Astrocyte (in vitro differentiated cells and primary cell): ENCODE data around the gene DRG2. TPM values are rescaled to one million over a fixed set of nuclear protein-coding genes. Genes with fewer than 3 reads are reported as not detected.

Source experiments
- DNase-seq: peaks from one replicate; pipeline ENCODE4 v3.0.0-alpha.2; 2010; ENCODE audit warnings: low read depth
- FAIRE-seq: peaks from 2 replicates; lab custom pipeline; 2011; peaks lifted over from hg19 to GRCh38; lab: Jason Lieb, UNC
- H2AFZ ChIP-seq: 2 replicates; pipeline ENCODE4 v1.6.0; 2012; ENCODE audit warnings: low read depth, low read length, inconsistent platforms
- H3K27ac ChIP-seq: 2 replicates; pipeline ENCODE4 v1.5.1; 2011; ENCODE audit warnings: low read depth, low read length, inconsistent platforms
- H3K27me3 ChIP-seq: 2 replicates; pipeline ENCODE4 v1.6.0; 2011; ENCODE audit warnings: low read length, inconsistent platforms; ENCODE audit not compliant: insufficient read depth
- H3K36me3 ChIP-seq: 2 replicates; pipeline ENCODE4 v1.5.1; 2011; ENCODE audit warnings: low read length, inconsistent platforms; ENCODE audit not compliant: insufficient read depth
- H3K4me1 ChIP-seq: 2 replicates; pipeline ENCODE4 v1.5.1; 2011; ENCODE audit warnings: low read length, inconsistent platforms; ENCODE audit not compliant: insufficient read depth
- H3K4me2 ChIP-seq: 2 replicates; pipeline ENCODE4 v1.6.0; 2012; ENCODE audit warnings: low read length, inconsistent platforms
- H3K4me3 ChIP-seq: 2 replicates; pipeline ENCODE4 v1.5.1; 2011; ENCODE audit warnings: low read depth, mild to moderate bottlenecking, low read length, inconsistent platforms; ENCODE audit not compliant: insufficient read depth
- H3K79me2 ChIP-seq: 2 replicates; pipeline ENCODE4 v1.6.0; 2012; ENCODE audit warnings: mild to moderate bottlenecking, low read length, inconsistent platforms; ENCODE audit not compliant: insufficient read depth
- H3K9ac ChIP-seq: 2 replicates; pipeline ENCODE4 v1.6.0; 2012; ENCODE audit warnings: mild to moderate bottlenecking, low read length, inconsistent platforms
- H3K9me3 ChIP-seq: 2 replicates; pipeline ENCODE4 v1.5.1; 2012; ENCODE audit warnings: low read depth, mild to moderate bottlenecking, low read length, inconsistent platforms; ENCODE audit not compliant: insufficient read depth
- H4K20me1 ChIP-seq: 2 replicates; pipeline ENCODE4 v1.6.0; 2012; ENCODE audit warnings: low read length, inconsistent platforms; ENCODE audit not compliant: insufficient read depth
- H3K27ac Mint-ChIP-seq: one replicate; pipeline ENCODE4 v1.8.0; 2021; ENCODE audit warnings: mild to moderate bottlenecking, mixed read lengths; ENCODE audit not compliant: unreplicated experiment
- H3K27me3 Mint-ChIP-seq: one replicate; pipeline ENCODE4 v1.8.0; 2021; ENCODE audit warnings: low read depth, mixed read lengths; ENCODE audit not compliant: unreplicated experiment
- H3K36me3 Mint-ChIP-seq: one replicate; pipeline ENCODE4 v1.8.0; 2021; ENCODE audit warnings: low read depth, mixed read lengths; ENCODE audit not compliant: unreplicated experiment
- H3K4me1 Mint-ChIP-seq: one replicate; pipeline ENCODE4 v1.8.0; 2021; ENCODE audit warnings: low read depth, mixed read lengths; ENCODE audit not compliant: unreplicated experiment
- H3K4me3 Mint-ChIP-seq: one replicate; pipeline ENCODE4 v1.8.0; 2021; ENCODE audit warnings: mild to moderate bottlenecking, moderate library complexity, mixed read lengths; ENCODE audit not compliant: unreplicated experiment
- H3K9me3 Mint-ChIP-seq: one replicate; pipeline ENCODE4 v1.8.0; 2021; ENCODE audit warnings: mild to moderate bottlenecking, mixed read lengths; ENCODE audit not compliant: unreplicated experiment
- CTCF ChIP-seq: IDR thresholded peaks from 2 replicates; pipeline ENCODE4 v1.5.1; 2011; ENCODE audit warnings: low read depth, mild to moderate bottlenecking, inconsistent platforms, low read length, moderate library complexity; ENCODE audit not compliant: insufficient read depth
- EZH2 ChIP-seq: IDR thresholded peaks from 2 replicates; pipeline ENCODE4 v1.6.1; 2012; ENCODE audit warnings: mild to moderate bottlenecking, low read length, inconsistent platforms; ENCODE audit not compliant: insufficient read depth
- total RNA-seq: library from RNA; stranded (reverse); gene quantifications from 2 replicates; pipeline ENCODE4 v1.2.1, GENCODE V29; 2021

Gene DRG2
- total RNA-seq, 1 donor from 2014 or later = 35.0 TPM

GRCh38 chr17:18156171-18156975 lies 68.6 kb downstream of the DRG2 start:
- TF ChIP-seq EZH2 (no peak), CTCF (no peak)
- no peak overlapping the region for H3K27ac Mint-ChIP-seq
- no peak overlapping the region for H3K9ac ChIP-seq

GRCh38 chr17:18156976-18157280 lies 69.2 kb downstream of the DRG2 start:
- no peak overlapping the region for H3K27ac Mint-ChIP-seq
- H3K4me1 Mint-ChIP-seq = peaks cover 10% of the 10 kb centered on the region
- H3K27me3 Mint-ChIP-seq = peaks cover 21% of the 10 kb centered on the region

More at GRCh38 chr17:18156171-18156975, 68.6 kb downstream of the DRG2 start:
- Histone ChIP-seq H3K79me2 (no peaks in the 10 kb centered on the region), H3K4me2 (no peak overlapping the region), H3K27ac (no peak overlapping the region), H3K27me3 (no peaks in the 10 kb centered on the region), H2AFZ (no peak overlapping the region), H4K20me1 (no peaks in the 10 kb centered on the region), H3K36me3 (no peaks in the 10 kb centered on the region), H3K4me1 (peaks cover 13% of the 10 kb centered on the region), H3K4me3 (no peak overlapping the region), H3K9me3 (peaks cover 3% of the 10 kb centered on the region)
- H3K4me1 Mint-ChIP-seq = peaks cover 5% of the 10 kb centered on the region
- no peaks in the 10 kb centered on the region for H3K36me3 Mint-ChIP-seq
- no peaks in the 10 kb centered on the region for H3K9me3 Mint-ChIP-seq
- H3K27me3 Mint-ChIP-seq = peaks cover 19% of the 10 kb centered on the region
- DNase-seq = no peak
- no peak overlapping the region for H3K4me3 Mint-ChIP-seq
- no peak for FAIRE-seq

More at GRCh38 chr17:18156976-18157280, 69.2 kb downstream of the DRG2 start:
- FAIRE-seq (no peak), DNase-seq (no peak)
- H3K4me2 ChIP-seq = no peak overlapping the region
- no peaks in the 10 kb centered on the region for H4K20me1 ChIP-seq
- no peak overlapping the region for H2AFZ ChIP-seq
- H3K4me3 ChIP-seq = no peak overlapping the region
- TF ChIP-seq EZH2 (no peak), CTCF (no peak)
- H3K79me2 ChIP-seq = no peaks in the 10 kb centered on the region
- H3K27ac ChIP-seq = no peak overlapping the region
- Mint-ChIP-seq H3K9me3 (no peaks in the 10 kb centered on the region), H3K4me3 (no peak overlapping the region), H3K36me3 (no peaks in the 10 kb centered on the region)
- H3K4me1 ChIP-seq = peaks cover 13% of the 10 kb centered on the region
- peaks cover 3% of the 10 kb centered on the region for H3K9me3 ChIP-seq
- no peaks in the 10 kb centered on the region for H3K36me3 ChIP-seq
- H3K27me3 ChIP-seq = no peaks in the 10 kb centered on the region
- no peak overlapping the region for H3K9ac ChIP-seq

Other genes starting within 250 kb of the DRG2 start
- 50.3 and 54.4 TPM in 2 replicates for gene TOM1L2, start 115.5 kb upstream of the DRG2 start, total RNA-seq
- 0.43 and 1.1 TPM in 2 replicates for gene DRC3, start 115.1 kb upstream of the DRG2 start, total RNA-seq
- gene ATPAF2, start 48.8 kb upstream of the DRG2 start, total RNA-seq = 24.8 and 27.9 TPM in 2 replicates
- 9.2 and 9.9 TPM in 2 replicates for gene GID4, start 48.5 kb upstream of the DRG2 start, total RNA-seq
- gene MYO15A, start 20.8 kb downstream of the DRG2 start, total RNA-seq = 0.32 and 0.48 TPM in 2 replicates
- gene ALKBH5, start 95.9 kb downstream of the DRG2 start, total RNA-seq = 92.6 and 104 TPM in 2 replicates
- 43.5 and 44.6 TPM in 2 replicates for gene LLGL1, start 137.7 kb downstream of the DRG2 start, total RNA-seq
- gene FLII, start 170.8 kb downstream of the DRG2 start, total RNA-seq = 227 and 257 TPM in 2 replicates
- 11.6 and 14.1 TPM in 2 replicates for gene MIEF2, start 172.7 kb downstream of the DRG2 start, total RNA-seq
- 28.8 and 31.0 TPM in 2 replicates for gene TOP3A, start 227.0 kb downstream of the DRG2 start, total RNA-seq
- 20.3 and 20.4 TPM in 2 replicates for gene SMCR8, start 227.3 kb downstream of the DRG2 start, total RNA-seq